ENCODE results near the gene ZNF414.

- TF ChIP-seq CTCF (conservative IDR thresholded peaks at IDR 0.05; ENCODE audit: low read length) (no peak), EZH2phosphoT487 (IDR thresholded peaks at IDR 0.05; ENCODE audit: borderline replicate concordance) (no peak)
Measured at GRCh38 chr19:8512115-8512967, 1.6 kb downstream of the ZNF414 start.
